Measurements from ENCODE around the gene NEURL1. TPM values are rescaled to one million over a fixed set of nuclear protein-coding genes. Genes with fewer than 3 reads are reported as not detected.

The NEURL1 gene
- total and polyA plus RNA-seq, 10 of the 15 experiments (the other 5 are each of a cell fraction or from before 2014, with no cell fraction given) = 0.02 to 0.05 (median 0.05) TPM; not detected in 6

DNA sequence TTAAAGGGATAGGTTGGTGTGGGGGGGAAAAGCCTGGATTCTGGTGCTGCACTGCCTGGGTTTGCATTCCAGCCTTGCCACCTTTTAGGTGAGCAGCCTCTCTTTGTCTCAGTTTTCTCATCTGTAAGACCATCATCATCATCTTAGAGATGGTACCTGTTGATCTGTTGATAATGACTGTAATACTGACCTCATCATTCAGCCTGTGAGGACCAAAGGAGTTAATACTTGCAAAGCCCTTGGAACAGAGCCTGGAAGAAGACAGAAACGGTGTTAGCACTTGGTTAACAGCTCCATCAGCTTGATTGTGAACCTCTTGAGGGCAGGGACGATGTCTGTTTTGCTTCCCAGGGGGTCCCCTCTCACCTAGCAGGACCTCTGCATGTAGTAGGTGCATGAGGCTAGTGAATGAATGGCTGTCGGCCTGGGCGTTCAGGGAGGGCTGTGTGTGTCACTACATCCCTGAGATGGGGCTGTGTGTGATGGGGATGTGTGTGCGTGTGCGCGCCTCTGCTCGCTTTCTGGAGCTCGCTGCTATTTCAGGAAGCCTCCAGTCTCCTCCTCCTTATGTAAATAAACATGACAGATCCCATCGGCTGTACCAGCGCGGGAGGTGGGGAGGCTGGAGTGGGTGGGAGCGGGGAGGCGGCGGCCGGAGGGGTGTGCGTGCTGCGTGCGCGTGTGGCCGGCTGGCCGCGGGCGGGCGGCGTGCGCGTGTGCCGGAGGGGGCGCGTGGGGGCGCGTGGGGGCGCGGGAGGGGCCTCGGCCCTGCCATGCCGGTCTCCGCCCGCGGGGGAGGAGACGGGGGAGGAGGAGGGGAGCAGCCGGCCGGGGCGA is 61.2 kb downstream of the NEURL1 start:
- H4K20me1 ChIP-seq (ENCODE audit: control insufficient read depth, insufficient read depth) = no peaks in the 10 kb centered on the region; the same call in 1 of the 2 replicates
- no peaks in the 10 kb centered on the region for H3K79me2 ChIP-seq (ENCODE audit: control insufficient read depth, insufficient read depth, low read length)
- H3K36me3 ChIP-seq (ENCODE audit: control insufficient read depth in 2 of 2, insufficient read depth in 2 of 2, low read length in 1 of 2) = no peaks in the 10 kb centered on the region
- intact Hi-C loops (cut with micrococcal nuclease; ENCODE audit: unreplicated experiment) (no loop called here), in situ Hi-C loops (cut with MboI) (no loop called here)
- BruUV-seq (replicated peaks) = no TSS peak
- H3K4me3 ChIP-seq = no peak overlapping the region
- ChIA-PET POLR2A (no interaction called here), SMC1A (ENCODE audit: uncharacterized antibody, unreplicated experiment) (no interaction called here), CTCF (no interaction called here), RAD21 (ENCODE audit: unreplicated experiment) (no interaction called here)
- FAIRE-seq (no peak), ATAC-seq (peak; percentile 10; the same call in 1 of the 3 replicates), DNase-seq (ENCODE audit: low read depth, low spot score) (no peak)
- TF ChIP-seq TARDBP (IDR thresholded peaks at IDR 0.05; ENCODE audit: borderline replicate concordance) (no peak), NFXL1 (IDR thresholded peaks at IDR 0.05; ENCODE audit: borderline replicate concordance) (no peak), MTA2 (IDR thresholded peaks at IDR 0.05; ENCODE audit: low read depth) (no peak), EZH2 (IDR thresholded peaks at IDR 0.05; ENCODE audit: borderline replicate concordance, control insufficient read depth, low read depth, low read length) (no peak), MEF2A (IDR thresholded peaks at IDR 0.05; ENCODE audit: insufficient read depth, low read depth, low read length) (no peak), IKZF2 (IDR thresholded peaks at IDR 0.05) (no peak), IRF4 (IDR thresholded peaks at IDR 0.05; ENCODE audit: low read depth, low read length) (no peak), TBL1XR1 (IDR thresholded peaks at IDR 0.05; ENCODE audit: low read depth, low read length) (no peak), SREBF2 (IDR thresholded peaks at IDR 0.05; ENCODE audit: low read length) (no peak), IRF5 (IDR thresholded peaks at IDR 0.05; ENCODE audit: borderline replicate concordance) (no peak), KDM1A (IDR thresholded peaks at IDR 0.05; ENCODE audit: borderline replicate concordance) (no peak), NRF1 (conservative IDR thresholded peaks at IDR 0.05; ENCODE audit: low read depth, low read length) (no peak), IKZF1 (conservative IDR thresholded peaks at IDR 0.05) (no peak), SREBF1 (IDR thresholded peaks at IDR 0.05; ENCODE audit: low read length) (no peak), YBX1 (IDR thresholded peaks at IDR 0.05) (no peak)
- TF ChIP-seq, protein P1, sequence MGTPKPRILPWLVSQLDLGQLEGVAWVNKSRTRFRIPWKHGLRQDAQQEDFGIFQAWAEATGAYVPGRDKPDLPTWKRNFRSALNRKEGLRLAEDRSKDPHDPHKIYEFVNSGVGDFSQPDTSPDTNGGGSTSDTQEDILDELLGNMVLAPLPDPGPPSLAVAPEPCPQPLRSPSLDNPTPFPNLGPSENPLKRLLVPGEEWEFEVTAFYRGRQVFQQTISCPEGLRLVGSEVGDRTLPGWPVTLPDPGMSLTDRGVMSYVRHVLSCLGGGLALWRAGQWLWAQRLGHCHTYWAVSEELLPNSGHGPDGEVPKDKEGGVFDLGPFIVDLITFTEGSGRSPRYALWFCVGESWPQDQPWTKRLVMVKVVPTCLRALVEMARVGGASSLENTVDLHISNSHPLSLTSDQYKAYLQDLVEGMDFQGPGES (IDR thresholded peaks at IDR 0.05) = no peak
- TF ChIP-seq, protein P2, sequence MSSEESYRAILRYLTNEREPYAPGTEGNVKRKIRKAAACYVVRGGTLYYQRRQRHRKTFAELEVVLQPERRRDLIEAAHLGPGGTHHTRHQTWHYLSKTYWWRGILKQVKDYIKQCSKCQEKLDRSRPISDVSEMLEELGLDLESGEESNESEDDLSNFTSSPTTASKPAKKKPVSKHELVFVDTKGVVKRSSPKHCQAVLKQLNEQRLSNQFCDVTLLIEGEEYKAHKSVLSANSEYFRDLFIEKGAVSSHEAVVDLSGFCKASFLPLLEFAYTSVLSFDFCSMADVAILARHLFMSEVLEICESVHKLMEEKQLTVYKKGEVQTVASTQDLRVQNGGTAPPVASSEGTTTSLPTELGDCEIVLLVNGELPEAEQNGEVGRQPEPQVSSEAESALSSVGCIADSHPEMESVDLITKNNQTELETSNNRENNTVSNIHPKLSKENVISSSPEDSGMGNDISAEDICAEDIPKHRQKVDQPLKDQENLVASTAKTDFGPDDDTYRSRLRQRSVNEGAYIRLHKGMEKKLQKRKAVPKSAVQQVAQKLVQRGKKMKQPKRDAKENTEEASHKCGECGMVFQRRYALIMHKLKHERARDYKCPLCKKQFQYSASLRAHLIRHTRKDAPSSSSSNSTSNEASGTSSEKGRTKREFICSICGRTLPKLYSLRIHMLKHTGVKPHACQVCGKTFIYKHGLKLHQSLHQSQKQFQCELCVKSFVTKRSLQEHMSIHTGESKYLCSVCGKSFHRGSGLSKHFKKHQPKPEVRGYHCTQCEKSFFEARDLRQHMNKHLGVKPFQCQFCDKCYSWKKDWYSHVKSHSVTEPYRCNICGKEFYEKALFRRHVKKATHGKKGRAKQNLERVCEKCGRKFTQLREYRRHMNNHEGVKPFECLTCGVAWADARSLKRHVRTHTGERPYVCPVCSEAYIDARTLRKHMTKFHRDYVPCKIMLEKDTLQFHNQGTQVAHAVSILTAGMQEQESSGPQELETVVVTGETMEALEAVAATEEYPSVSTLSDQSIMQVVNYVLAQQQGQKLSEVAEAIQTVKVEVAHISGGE (CRISPR knock-in tag; IDR thresholded peaks at IDR 0.05) = no peak
- H3K9me3 ChIP-seq (replicated peaks; ENCODE audit: control insufficient read depth, insufficient read depth, low read length) = no peaks in the 10 kb centered on the region
- H3K27ac ChIP-seq (ENCODE audit: control insufficient read depth, insufficient read depth) = no peak overlapping the region
- H3K9ac ChIP-seq (ENCODE audit: control insufficient read depth, insufficient read depth, low read length) = no peak overlapping the region
- no peak overlapping the region for H2AFZ ChIP-seq (ENCODE audit: control insufficient read depth, low read depth, low read length)
- peaks cover 10 to 13% of the 10 kb centered on the region in 2 experiments for H3K27me3 ChIP-seq (replicated peaks in 1 of 2; ENCODE audit: control insufficient read depth in 2 of 2, insufficient read depth in 2 of 2, low read length in 1 of 2)
- 31% methylated on average over 16 of the region's 44 CpGs for WGBS (ENCODE audit: insufficient coverage, insufficient replicate concordance, low lambda C conversion rate, missing lambda C conversion rate)
- H3K4me1 ChIP-seq (ENCODE audit: control insufficient read depth, insufficient read depth, low read length) = peaks cover 6% of the 10 kb centered on the region
- H3K4me2 ChIP-seq (ENCODE audit: control insufficient read depth, insufficient read depth) = peak overlapping the region; percentile 17; the same call in 1 of the 2 replicates

Data from GM12878 (cell line).